Measurements from ENCODE around the gene PDRG1. TPM values are rescaled to one million over a fixed set of nuclear protein-coding genes. Genes with fewer than 3 reads are reported as not detected.

The PDRG1 gene
- polyA plus RNA-seq, 1 donor from 2014 or later: 50.6 TPM

GRCh38 chr20:31984981-31985471 lies 33.2 kb upstream of the PDRG1 start:
- Histone ChIP-seq H3K9ac (ENCODE audit: low read length) (no peak overlapping the region), H3K4me2 (ENCODE audit: low read length) (no peak overlapping the region), H3K27ac (ENCODE audit: low read length) (no peak overlapping the region), H3K9me2 (ENCODE audit: insufficient read depth, low read length) (no peaks in the 10 kb centered on the region), H3K36me3 (ENCODE audit: insufficient read depth, low read length) (no peaks in the 10 kb centered on the region), H4K20me1 (ENCODE audit: insufficient read depth) (no peaks in the 10 kb centered on the region), H3K4me3 (ENCODE audit: low read length) (no peak overlapping the region), H2AFZ (ENCODE audit: low read depth, low read length) (no peak overlapping the region), H3F3A (ENCODE audit: insufficient read depth, low read length, poor library complexity, severe bottlenecking) (no peaks in the 10 kb centered on the region), H3K27me3 (ENCODE audit: insufficient read depth, low read depth, low read length) (no peaks in the 10 kb centered on the region), H3K79me2 (replicated peaks; ENCODE audit: insufficient read depth, low read length) (no peaks in the 10 kb centered on the region), H3K9me3 (ENCODE audit: low read length) (no peaks in the 10 kb centered on the region)
- TF ChIP-seq MXI1 (conservative IDR thresholded peaks at IDR 0.05; ENCODE audit: poor library complexity, severe bottlenecking) (no peak), SMC3 (conservative IDR thresholded peaks at IDR 0.05; ENCODE audit: poor library complexity) (no peak), RAD21 (conservative IDR thresholded peaks at IDR 0.05) (no peak), REST (IDR thresholded peaks at IDR 0.05; ENCODE audit: borderline replicate concordance) (no peak), CTCF (IDR thresholded peaks at IDR 0.05; ENCODE audit: poor library complexity, severe bottlenecking) (no peak), TAF1 (IDR thresholded peaks at IDR 0.05; ENCODE audit: low read depth) (no peak), POLR2AphosphoS5 (IDR thresholded peaks at IDR 0.05) (no peak), EP300 (conservative IDR thresholded peaks at IDR 0.05; ENCODE audit: poor library complexity, severe bottlenecking) (no peak), EZH2 (IDR thresholded peaks at IDR 0.05; ENCODE audit: borderline replicate concordance, insufficient read depth, low read length, poor library complexity, severe bottlenecking) (no peak)

- Histone ChIP-seq H4K20me1 (ENCODE audit: insufficient read depth) (peaks cover 3% of the 10 kb centered on the region), H3K79me2 (replicated peaks; ENCODE audit: insufficient read depth, low read length) (peaks cover 6% of the 10 kb centered on the region), H3F3A (ENCODE audit: insufficient read depth, low read length, poor library complexity, severe bottlenecking) (no peaks in the 10 kb centered on the region), H3K4me2 (ENCODE audit: low read length) (no peak overlapping the region), H3K4me3 (ENCODE audit: low read length) (no peak overlapping the region), H3K9me3 (ENCODE audit: low read length) (no peaks in the 10 kb centered on the region), H3K9me2 (ENCODE audit: insufficient read depth, low read length) (no peaks in the 10 kb centered on the region), H3K27ac (ENCODE audit: low read length) (no peak overlapping the region), H3K36me3 (ENCODE audit: insufficient read depth, low read length) (no peaks in the 10 kb centered on the region), H3K9ac (ENCODE audit: low read length) (no peak overlapping the region), H3K27me3 (ENCODE audit: insufficient read depth, low read depth, low read length) (no peaks in the 10 kb centered on the region), H2AFZ (ENCODE audit: low read depth, low read length) (no peak overlapping the region)
- TF ChIP-seq CTCF (IDR thresholded peaks at IDR 0.05; ENCODE audit: poor library complexity, severe bottlenecking): no peak
These were observed 29.9 kb upstream of the PDRG1 start for GRCh38 chr20:31981784-31982183.
